GM12874 (cell line): ENCODE results near the gene NLRC4.

Source experiments
- CTCF ChIP-seq: IDR thresholded peaks from 2 replicates; pipeline ENCODE4 v1.5.1; 2011; ENCODE audit warnings: low read depth, mild to moderate bottlenecking, control low read depth, low read length, moderate library complexity; ENCODE audit not compliant: insufficient read depth

The NLRC4 gene

GRCh38 chr2:32237996-32238395 is 26.7 kb downstream of the NLRC4 start:
- no peak for TF ChIP-seq CTCF

GRCh38 chr2:32237488-32237887 is 27.2 kb downstream of the NLRC4 start:
- no peak for TF ChIP-seq CTCF

DNA sequence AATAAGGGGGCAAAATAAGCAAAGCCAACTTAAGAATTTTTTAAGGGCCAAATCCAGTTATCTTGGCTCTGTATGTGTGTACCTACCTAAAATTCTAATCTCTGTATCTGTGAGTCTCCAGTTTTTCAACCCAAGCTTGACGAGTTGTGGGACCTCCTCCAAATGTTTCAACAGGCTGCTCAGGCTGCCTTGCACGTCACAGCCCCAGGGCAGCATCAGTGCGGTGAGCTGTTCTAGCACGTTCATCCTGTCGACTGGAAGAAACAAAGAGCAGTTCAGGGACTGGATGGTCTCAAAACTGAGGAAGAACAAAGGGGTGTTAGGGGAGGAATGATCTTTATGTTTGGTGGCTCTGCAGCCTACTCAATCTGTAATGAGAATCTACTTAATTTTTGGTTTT is 29.4 kb downstream of the NLRC4 start:
- TF ChIP-seq CTCF: no peak

DNA sequence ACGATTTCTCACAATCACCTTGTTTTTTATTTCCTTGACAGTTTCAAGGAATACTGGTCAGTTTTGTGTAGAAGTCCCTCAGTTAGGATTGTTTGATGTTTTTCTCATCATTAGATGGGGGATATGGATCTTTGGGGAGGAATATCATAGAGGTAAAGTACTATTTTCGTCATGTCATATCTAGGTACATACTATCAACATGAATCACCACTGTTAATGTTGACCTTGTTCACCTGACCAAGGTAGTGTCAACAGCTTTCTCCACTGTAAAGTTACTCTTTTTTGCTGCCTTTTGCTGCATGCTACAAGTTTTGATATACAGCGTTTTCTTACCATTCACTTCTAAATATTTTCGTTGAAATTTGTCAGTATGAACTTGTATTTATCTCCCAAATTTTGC is 32.7 kb downstream of the NLRC4 start:
- TF ChIP-seq CTCF: no peak

DNA sequence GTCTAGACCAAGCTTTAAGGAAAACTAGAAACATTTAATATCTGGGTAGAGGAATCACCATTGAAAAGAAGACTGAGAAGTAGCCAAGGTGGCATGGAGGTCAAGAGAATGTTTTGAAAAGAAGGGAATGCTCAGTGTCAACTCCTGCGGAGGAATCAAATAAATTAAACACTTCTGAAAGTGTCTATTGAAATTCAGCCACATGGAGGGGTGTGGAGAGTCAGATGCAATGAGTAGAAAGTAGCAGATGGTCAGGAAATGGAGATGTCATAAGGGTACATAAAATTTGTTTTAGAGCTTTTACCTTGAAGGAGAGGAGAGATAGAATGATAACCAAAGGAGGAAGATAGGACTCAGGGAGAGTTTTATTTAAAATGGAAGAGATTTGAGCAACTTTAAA is 35.1 kb downstream of the NLRC4 start:
- no peak for TF ChIP-seq CTCF

- no peak for TF ChIP-seq CTCF
These were observed 36.5 kb downstream of the NLRC4 start for GRCh38 chr2:32228181-32228580.

GRCh38 chr2:32227492-32227891 is 37.2 kb downstream of the NLRC4 start:
- TF ChIP-seq CTCF: no peak

DNA sequence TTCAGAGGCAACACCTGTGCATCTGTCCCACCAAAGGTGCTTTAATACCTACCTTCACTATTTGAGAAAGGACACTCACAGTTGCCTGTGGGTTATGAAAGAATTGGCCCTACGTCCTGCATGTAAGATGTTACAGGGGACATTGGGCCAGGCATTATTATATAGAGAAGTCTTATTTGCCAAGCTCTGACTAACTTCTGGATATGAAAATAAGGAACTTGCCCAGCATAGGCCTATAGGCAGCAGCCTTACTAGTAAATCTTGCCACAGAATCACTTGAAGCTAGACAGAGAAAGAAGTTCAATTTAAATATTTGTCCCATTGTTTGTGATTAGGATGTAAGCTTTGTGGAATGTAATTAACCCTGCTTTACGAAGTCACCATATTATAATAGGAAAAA is 41.7 kb downstream of the NLRC4 start:
- TF ChIP-seq CTCF: no peak
